T1000 (cell line): Measurements from ENCODE around the gene ATP2C2.
"Not testable (repeated sequence)": the region's sequence is repeated elsewhere in the genome, so short reads cannot be mapped to it uniquely, and the experiment has no call there.

Source experiments
- DNase-seq: peaks from one replicate; lab custom pipeline; 2025; ENCODE audit warnings: mixed read lengths; lab: John Stamatoyannopoulos, UW

ATP2C2 gene

DNA sequence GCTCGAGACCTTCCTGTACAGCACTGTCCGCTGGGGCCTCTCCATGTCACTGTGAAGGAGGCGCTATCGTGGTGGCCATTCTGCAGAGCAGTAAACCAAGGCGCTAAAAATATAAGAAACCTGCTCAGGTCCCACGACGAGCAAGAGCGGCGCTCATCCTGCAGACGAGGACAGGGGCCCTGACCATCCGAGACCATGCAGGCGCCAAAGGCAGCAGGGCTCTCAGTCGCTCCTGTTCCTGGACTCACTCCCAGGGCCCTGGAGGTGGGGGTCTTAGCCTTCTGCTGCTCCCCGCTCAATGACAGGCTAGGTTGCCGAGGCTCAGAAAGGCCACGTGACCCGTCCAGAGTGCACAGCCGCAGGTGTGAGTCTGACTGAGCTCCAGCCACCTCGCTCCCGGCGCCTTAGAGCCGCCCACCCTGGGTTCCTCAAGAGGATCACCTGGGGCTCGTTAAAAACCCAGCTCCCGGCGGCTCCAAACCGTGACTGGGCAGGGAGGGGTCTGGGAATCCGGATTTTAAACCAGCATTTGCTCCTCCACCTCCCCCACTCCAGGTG, 509 bp upstream of the ATP2C2 start:
- no peak for DNase-seq

DNA sequence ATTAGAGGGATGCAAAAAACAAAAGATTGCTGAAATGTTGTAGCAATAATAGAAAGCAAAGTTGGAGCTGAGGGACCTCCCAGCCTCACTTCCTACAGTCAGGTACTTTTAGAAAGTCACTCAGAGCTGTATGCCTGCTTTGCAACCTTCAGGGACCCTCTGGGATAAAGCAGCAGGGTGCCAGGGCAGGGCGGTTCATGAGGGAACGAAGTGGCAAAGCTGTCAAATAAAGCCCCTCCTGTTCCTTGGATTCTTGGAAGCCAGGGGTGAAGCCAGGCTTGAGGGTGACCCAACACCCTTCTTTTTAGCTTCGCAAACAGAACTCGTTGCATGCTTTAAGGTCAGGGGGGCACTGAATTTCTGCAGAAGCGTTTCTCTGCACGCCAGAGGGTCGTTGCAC, 767 bp downstream of the ATP2C2 start:
- no peak for DNase-seq

DNA sequence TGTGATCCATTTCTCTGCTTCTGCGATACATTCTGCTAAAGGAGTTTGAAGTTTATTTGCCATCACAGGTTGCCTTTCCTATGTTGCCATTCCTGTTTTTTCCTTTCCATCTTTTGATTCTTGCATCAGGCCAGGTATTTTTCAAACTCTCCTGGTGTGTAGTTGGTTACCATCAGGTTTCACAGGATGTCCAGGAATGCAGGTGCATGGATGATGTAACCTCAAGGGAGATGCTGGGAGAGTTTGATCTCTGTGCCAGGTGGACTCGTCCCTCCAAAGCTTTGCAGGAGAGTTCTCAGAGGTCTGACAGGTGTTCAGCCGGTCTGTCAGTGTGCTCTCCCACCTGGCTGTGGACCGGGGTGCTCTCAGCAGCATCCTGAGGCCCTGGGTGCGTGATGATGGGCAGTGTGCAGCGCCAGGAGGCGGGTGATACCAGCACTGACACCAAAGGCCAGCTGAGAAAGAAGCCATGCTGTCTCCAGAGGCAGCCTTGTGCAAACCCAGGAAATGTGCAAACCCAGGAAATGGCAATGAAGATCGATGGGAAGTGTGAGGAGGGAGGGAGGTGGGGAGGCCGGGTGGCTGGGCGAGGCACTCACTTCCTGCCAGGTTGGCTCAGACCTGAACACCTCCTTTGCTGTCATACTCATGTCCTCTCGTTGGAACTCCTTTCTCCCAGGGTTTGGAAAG, 1.7 kb downstream of the ATP2C2 start:
- no peak for DNase-seq

DNA sequence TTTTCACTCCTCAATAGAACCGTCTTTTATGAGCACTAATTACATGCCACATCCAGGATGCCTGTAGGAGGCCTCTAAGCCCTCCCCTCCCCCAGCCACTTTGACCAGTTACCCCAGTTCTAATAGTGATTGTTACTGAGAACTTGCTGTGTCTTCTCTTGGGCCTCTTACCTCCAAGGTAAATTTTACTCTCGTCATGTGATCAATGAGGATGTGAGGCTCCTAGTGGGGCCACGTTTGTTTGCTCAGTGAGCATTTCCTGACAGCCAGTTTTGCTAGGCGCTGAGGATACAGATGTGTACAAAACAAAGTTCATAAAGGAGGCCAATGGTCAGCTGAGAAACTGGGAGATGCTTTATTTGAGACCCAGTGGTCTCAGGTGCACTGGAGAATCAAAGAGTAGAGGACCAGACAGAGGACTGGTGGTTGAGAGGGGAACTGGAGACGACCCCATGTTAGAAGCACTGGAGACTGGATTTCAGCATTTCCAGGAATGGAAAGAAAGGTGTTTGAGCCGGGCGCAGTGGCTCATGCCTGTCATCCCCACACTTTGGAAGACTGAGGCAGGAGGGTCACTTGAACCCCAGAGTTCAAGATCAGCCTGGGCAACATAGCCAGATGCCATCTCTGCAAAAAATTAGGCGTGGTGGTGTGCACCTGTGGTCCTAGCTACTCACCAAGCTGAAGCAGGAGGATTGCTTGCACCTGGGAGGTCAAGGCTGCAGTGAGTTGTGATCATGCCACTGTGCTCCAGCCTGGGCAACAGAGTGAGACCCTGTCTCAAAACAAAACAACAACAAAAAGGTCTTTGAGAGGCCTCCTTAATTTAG, 2.6 kb downstream of the ATP2C2 start:
- DNase-seq: no peak

DNA sequence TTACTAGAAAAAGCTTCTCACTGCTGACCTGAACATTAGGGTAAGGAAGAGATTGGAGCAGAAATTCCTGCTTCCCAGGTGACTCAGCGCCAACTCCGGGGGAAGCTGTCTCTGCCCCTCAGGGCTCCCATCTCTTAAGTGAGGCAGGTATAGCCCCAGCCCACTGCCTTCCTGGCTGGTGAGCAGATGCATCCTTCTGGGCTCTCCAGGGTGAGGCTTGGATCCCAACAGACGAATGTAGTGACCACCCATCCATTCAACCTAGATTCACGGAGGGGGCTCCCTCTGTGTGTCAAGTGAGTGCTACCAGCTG, 3.2 kb downstream of the ATP2C2 start:
- no peak for DNase-seq

DNA sequence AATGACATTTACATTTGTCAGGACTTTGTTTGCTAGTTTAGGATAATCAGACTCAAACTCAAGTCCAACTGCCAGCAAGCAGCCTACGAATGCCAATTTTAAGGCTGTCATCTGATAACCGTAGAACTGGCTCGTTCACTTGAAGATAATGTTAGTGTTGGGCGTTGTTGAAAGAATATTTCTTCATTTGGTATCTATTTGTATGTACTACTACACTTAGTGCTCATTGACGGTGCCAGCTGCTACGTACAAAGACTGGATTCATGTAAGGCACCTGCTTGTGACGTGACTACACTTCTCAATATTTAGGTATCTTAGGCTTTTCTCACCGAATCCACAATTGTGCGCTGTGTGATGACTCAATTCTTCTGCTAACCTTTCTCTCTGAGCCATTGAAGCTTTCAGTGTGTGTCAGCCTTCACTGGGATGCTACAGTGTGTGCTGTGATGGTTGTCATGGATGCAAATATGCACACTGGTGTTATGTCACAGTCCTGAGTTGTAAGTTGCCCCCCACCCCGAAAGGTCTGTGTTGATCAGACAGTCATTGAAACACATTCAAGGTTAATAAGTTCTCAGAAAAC, 5.7 kb downstream of the ATP2C2 start:
- no peak for DNase-seq

DNA sequence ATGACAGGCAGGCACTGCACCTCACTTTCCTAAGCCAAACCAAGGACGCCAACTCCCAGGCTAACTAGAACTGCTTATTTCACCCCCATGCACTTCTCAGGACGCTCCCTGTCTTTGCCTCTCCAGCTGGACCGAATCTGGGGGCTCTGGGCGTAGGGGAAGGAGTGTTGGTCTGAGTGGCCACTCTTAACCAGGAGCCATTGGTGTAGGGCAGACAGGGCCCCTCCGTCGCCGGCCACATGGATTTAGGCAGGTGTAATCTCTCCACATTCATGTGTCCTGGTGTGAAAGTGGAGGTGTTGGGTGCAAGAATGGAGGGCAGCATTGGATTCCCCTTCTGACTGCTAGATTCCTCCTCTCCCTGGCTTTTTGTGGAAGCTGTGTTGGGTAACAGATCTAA, 9.8 kb downstream of the ATP2C2 start:
- no peak for DNase-seq

DNA sequence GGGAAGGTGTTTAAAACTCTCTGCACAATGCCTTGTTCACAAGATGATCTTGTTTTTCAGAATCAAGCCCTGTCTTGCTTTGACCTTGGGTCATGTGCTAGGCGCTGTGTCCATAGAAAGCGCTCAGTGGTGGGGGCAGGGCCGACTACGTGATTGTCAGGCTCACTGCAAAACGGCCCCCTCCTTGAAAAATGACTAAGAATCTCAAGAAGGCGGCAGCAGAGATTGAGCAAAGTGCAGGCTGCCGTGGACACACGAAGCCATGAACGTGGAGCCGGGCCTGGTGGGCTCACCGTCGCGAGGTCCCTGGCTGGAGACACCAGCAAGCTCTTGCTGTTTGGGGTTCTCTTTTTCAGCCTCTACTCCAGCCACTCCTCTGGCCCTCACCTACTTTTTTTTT, 10.2 kb downstream of the ATP2C2 start:
- no peak for DNase-seq

DNA sequence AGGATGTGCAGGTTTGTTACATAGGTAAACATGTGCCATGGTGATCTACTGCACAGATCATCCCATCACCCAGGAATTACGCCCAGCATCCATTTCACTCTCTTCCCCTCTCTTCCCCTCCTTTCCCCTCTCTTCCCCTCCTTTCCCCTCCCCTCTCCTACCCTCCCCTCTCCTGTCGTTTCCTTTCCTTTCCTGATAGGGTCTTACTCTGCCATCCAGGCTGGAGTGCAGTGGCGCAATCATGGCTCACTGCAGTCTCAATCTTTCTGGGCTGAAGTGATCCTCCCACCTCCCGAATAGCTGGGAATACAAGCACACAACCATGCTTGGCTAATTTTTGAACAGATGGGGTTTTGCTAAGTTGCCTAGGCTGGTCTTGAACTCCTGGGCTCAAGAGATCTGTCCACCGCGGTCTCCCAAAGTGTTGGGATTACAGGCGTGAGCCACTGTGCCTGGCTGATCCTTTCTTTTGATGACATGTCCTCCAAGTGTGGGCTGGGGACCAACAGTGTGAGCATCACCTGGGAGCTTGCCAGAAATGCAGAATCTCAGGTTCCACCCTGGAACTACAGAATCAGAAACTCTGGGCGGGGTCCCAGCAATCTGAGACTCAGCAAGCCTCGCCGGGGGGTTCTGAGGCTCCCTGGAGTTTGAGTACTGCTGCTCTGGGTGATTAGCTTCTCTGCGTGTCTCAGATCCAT, 10.8 kb downstream of the ATP2C2 start:
- no peak for DNase-seq

DNA sequence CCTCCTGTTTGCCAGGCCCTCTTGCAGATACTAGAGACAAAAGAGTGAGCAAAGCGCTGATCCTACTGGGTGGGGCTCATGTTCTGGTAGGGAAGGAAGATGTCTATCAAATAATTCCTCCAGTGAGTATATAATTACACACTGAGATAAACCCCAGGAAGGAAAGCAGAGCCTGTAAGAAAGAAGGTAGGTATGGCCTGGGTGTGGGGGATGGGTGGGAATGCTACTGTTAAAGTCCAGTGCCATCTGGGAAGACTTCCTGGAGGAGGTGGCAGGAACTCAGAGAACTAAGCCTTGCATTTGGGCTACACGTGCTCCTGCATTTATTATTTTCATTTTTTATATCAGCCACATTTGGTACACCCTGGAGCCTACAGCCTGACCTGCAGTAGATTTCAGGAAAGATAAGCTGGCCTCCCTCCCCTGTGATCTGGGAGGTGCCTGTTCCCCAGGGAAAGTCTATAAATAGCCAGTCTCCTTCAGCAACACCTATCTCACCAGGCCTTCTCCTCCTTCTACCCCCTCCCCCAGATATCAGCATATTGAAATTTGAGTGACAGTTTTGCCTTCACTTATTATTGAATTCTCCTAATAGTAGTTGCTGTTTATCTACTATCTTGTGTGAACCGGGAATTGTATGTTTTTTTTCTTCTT, 11.5 kb downstream of the ATP2C2 start:
- DNase-seq: no peak

DNA sequence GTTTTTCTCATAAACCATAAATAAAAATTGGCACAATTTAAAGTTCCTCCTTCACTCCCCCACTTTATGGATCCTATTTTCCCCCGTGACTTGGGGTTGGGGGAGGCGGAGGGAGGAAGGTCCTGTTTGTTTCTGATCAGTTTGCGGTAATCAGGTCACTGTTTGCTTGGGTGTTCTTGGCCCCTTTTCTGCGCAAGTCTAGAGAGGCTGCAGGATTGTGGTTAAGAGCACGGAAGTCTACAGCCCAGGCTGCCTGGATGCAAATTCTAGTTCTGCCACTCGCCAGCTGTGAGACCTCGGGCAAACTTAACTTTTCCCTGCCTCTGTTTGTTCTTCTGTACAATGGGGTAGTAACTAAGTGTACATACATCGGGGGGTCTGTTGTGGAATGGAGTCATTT, 12.1 kb downstream of the ATP2C2 start:
- DNase-seq: no peak

DNA sequence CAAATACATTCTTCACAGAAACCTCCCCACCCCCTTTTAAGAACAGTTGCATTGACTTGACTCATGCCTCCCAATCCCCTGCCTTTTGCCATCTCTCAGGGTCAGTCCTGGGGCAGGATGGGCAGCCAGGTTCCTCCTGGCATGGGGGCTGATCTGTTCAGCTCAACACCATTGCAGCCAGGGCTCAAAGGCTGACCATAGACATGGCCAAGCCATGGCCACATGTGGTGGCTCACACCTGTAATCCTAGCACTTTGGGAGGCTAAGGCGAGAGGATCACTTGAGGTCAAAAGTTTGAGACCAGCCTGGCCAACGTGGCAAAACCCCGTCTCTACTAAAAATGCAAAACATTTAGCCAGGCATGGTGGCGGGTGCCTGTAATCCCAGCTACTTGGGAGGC, 14.1 kb downstream of the ATP2C2 start:
- no peak for DNase-seq

DNA sequence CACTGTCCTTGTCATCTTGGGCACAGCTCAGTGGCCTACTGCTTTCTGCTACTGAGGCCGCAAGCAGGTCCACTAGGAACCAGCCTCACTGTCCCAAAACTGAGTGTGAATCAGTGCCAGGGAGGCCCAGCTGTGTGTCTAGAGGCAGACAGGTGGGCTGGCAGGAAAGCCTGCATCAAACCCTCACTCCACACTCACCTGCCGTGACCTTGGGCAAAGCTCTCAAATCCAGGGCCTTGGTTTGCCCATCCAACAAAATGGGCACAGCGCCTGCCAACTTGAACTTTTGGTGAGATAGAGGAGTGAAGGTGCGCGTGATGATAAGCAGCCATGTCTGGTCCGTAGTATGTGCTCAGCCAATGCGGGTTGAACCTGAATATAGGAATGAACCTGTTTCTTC, 14.8 kb downstream of the ATP2C2 start:
- DNase-seq: no peak

DNA sequence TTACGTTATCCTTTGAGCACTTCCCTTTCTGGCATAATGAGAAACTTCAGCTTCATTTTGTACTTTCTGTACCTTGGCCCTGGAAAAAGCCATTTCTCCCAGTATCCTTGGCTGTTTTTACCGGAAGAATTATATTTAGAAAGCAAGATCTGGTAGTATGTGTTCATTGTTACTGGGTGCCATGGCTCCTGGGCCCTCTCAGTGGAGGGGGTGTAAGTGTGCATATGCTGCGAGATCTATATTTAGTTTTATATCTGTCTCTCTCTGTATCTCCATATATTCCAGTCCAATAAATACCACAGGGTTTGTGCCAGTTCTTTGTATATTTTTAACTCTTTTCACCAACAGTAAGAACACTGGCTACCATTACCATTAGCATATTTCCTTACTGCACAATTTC, 17.7 kb downstream of the ATP2C2 start:
- no peak for DNase-seq

DNA sequence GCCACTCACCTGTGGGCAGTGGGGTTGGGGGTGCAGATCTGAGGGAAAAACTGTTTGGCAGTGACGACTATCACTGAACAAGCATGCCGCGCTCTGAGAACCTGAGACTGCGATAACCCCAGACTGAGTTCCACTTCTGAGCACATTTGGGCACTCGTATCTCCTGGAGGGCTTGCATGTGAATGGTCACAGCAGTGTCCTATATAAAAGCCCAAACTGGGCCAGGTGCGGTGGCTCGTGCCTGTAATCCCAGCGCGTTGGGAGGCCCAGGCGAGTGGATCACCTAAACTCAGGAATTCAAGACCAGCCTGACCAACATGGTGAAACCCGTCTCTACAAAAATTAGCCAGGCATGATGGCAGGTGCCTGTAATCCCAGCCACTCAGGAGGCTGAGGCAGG, 18.7 kb downstream of the ATP2C2 start:
- no peak for DNase-seq

DNA sequence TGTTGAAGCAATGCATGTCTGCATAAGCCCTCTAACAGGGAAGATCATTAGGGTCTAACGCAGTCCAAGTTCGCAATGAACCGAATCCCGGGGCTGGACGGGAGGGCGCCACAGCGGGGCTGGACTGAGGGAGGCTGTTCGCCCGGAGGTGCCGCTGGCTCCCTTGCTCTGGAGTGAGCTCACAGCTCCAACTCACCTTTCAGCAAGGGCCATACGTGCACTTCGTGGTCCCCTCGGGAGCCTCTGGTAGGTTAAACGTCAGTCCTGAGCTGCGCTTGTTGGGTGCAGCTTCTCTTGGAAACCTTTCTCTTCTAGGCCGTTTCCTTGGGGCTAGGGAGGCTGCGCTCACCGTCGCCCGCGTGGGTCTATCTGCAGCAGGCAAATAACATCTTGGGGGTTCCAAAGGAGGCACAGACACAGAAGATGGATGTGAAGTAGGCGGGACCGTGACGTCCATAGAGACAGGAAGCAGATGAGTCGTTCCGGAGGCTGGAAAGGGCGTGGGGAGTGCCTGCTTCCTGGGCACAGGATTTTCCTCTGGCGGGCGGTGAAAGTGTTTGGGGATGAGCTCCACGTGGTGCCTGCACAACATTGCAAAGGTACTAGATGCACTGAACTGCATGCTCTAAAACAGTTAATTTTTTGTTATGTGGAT, 21.9 kb downstream of the ATP2C2 start:
- no peak for DNase-seq

DNA sequence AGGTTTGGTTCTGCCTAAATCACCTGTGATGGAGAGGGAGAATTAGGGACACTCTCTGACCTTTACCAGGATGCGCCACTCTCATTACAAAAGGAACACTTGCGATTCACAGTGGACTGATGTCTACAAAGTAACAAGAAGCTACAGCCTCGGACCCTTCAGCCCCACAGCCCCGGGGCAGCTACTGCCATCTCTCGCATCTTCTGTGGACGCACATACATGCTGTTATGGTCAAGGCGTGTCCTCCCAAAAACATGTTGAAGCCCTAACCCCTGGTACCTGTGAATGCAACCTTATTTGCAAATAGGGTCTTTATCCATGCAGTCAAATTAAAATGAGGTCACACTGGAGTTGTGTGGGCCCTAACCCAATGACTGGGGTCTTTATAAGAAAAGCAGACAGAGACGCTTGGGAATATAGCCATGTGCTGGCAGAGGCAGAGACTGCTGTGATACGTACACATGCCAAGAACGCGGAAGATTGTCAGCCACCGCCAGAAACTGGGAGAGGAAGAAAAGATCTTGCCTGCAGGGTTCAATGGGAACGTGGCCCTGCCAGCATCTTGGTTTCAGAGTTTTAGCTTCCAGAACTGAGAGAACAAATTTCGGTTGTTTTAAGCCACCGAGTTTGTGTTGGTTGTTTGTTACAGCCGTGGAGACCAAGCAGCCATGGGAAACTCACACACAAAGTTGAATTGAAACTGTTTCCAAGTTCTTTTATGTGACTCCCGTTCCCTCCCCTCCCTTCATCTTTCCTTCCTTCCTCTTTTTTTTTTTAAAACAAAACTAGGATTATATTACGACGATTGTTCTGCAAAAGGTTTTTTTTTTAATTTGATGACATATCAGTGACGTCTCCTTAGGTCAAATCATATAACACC, 23.1 kb downstream of the ATP2C2 start:
- no peak for DNase-seq

DNA sequence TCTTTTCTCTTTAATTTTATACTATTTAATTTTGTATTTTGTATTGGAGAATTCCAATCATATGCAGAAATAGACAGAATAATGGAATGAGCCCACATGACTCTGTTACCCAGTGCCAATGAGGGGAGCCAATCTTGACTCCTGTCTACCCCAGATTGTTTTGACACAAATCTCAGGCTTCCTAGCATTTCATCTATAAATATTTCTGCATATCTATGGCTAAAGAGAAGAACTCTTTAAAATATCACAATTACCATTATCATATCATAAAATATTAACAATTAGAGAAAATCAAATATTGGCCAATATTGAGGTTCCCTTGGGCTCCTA, 23.7 kb downstream of the ATP2C2 start:
- DNase-seq: no peak

DNA sequence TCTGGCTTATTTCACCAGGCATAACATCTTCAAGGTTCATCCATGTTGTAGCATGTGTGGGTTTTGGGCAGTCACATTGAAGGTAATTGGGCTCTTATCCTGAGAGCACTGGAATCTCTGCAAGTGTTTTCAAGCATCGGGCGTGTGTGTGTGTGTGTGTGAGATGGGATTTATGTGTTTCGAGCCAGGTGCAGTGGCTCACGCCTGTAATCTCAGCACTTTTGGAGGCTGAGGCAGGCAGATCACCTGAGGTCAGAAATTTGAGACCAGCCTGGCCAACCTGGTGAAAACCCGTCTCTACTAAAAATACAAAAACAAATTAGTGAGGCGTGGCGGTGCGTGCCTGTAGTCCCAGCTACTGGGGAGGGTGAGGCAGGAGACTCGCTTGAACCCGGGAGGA, 27.7 kb downstream of the ATP2C2 start:
- not testable (repeated sequence) for DNase-seq

DNA sequence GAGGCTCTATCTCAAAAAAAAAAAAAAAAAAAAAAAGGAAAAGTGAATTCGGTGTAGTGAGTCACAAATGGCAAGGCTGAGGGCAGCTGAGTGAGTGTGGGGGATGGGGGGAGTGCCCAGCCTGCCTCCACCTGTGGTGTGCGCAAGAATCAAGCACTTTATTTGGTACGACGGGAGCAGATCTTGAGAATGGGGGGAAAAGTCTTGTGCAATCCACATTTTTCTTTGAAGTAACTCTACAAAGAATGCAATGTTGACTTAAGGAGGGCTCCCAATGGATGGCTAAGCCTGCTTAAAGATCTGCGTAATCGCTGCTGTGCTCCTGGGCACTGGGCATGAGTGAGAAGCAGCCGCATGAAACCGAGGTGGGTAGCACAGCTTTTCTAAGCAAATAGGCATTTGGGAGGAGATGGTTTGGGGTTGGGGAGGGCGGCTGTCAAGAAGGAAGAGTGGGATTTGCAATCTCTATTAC, 28.2 kb downstream of the ATP2C2 start:
- DNase-seq: no peak

DNA sequence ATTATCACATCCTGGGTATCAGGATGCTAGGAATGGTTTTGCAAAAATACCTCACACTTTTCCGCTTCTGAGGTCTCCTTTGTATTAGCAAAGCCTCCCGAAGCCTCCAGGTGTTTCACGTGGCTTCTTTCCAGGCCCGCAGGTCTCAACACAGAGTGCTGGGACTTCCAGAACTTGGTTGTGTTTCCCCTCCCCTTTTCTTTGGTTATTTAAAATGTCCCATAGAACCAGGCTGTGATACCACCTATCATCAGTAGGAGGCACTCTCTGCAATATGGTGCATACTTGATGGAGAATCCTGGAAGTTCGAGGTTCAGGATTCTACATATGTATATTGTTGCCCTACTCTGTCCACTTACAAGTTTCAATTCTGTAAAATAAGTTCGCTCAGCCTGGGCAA, 28.8 kb downstream of the ATP2C2 start:
- no peak for DNase-seq
